Measurements from ENCODE around the gene CAPN15. TPM values are rescaled to one million over a fixed set of nuclear protein-coding genes. Genes with fewer than 3 reads are reported as not detected.

The CAPN15 gene
- total RNA-seq, 1 experiment from 2014 or later: 76.4 TPM

GRCh38 chr16:574021-574760 lies 46.7 kb downstream of the CAPN15 start:
- H2BK5ac ChIP-seq (ENCODE audit: insufficient read length, low read length): no peak overlapping the region
- no peak overlapping the region for H4K91ac ChIP-seq (ENCODE audit: insufficient read length, low read depth, low read length)

More at GRCh38 chr16:574021-574760, 46.7 kb downstream of the CAPN15 start:
- Histone ChIP-seq H4K8ac (replicated peaks; ENCODE audit: insufficient read length, low read depth, low read length) (no peak overlapping the region), H3K79me1 (ENCODE audit: insufficient read depth, low read depth, low read length, poor library complexity, severe bottlenecking) (no peaks in the 10 kb centered on the region), H3K79me2 (ENCODE audit: insufficient read depth, low read length) (no peaks in the 10 kb centered on the region; the same call in 1 of the 2 replicates), H3K27me3 (ENCODE audit: insufficient read depth, low read length) (no peaks in the 10 kb centered on the region), H3K9me3 (ENCODE audit: control insufficient read depth, low read depth, low read length) (no peaks in the 10 kb centered on the region), H3K23me2 (ENCODE audit: insufficient read length, low read depth, low read length, poor library complexity, severe bottlenecking) (peaks cover 5% of the 10 kb centered on the region), H3K27ac (ENCODE audit: insufficient read length, low read depth, low read length) (no peak overlapping the region), H2BK15ac (ENCODE audit: low read depth, low read length) (no peak overlapping the region), H3K4ac (ENCODE audit: low read depth, low read length) (no peak overlapping the region), H3K23ac (ENCODE audit: insufficient read length, low read depth, low read length) (no peak overlapping the region), H2AFZ (ENCODE audit: low read length) (no peak overlapping the region), H3K14ac (ENCODE audit: insufficient read depth, low read length) (no peak overlapping the region; the same call in 1 of the 2 replicates), H2BK120ac (ENCODE audit: low read depth, low read length, poor library complexity, severe bottlenecking) (no peak overlapping the region), H3T11ph (ENCODE audit: low read length) (no peak overlapping the region), H2BK20ac (ENCODE audit: low read depth, low read length, poor library complexity, severe bottlenecking) (no peak overlapping the region), H3K18ac (ENCODE audit: insufficient read length, low read depth, low read length) (no peak overlapping the region), H2BK12ac (ENCODE audit: insufficient read length, low read depth, low read length) (no peak overlapping the region), H3K56ac (ENCODE audit: insufficient read length, low read depth, low read length) (no peak overlapping the region), H3K4me2 (ENCODE audit: insufficient read depth, insufficient read length, low read length) (no peak overlapping the region), H2AK5ac (ENCODE audit: insufficient read length, low read length) (no peak overlapping the region), H4K5ac (ENCODE audit: insufficient read length, low read depth, low read length) (no peak overlapping the region), H3K9ac (ENCODE audit: extremely low read depth, insufficient read length, low read length) (no peak overlapping the region), H3K4me1 (ENCODE audit: insufficient read depth, low read length) (no peaks in the 10 kb centered on the region), H4K20me1 (ENCODE audit: control insufficient read depth, insufficient read depth, insufficient read length) (no peaks in the 10 kb centered on the region)
- peaks cover 9 to 24% of the 10 kb centered on the region in 2 experiments for H3K4me1 Mint-ChIP-seq
- no peak for DNase-seq
- H3K4me3 Mint-ChIP-seq: no peak overlapping the region
- H3K36me3 Mint-ChIP-seq (ENCODE audit: insufficient read depth in 1 of 3, low read depth in 3 of 3): peaks cover 0 to 4% (median 3%) of the 10 kb centered on the region in 3 experiments; a peak in 4 of 7 replicates
- no peak overlapping the region for H3K27ac Mint-ChIP-seq
- peaks cover under 1% of the 10 kb centered on the region; the same call in 1 of the 2 replicates for H3K27me3 Mint-ChIP-seq (ENCODE audit: low read depth)
- no CpG with 5 or more reads among the region's 46 CpGs for WGBS (ENCODE audit: extremely low coverage, insufficient read length, low lambda C conversion rate)
- TF ChIP-seq, protein P1, sequence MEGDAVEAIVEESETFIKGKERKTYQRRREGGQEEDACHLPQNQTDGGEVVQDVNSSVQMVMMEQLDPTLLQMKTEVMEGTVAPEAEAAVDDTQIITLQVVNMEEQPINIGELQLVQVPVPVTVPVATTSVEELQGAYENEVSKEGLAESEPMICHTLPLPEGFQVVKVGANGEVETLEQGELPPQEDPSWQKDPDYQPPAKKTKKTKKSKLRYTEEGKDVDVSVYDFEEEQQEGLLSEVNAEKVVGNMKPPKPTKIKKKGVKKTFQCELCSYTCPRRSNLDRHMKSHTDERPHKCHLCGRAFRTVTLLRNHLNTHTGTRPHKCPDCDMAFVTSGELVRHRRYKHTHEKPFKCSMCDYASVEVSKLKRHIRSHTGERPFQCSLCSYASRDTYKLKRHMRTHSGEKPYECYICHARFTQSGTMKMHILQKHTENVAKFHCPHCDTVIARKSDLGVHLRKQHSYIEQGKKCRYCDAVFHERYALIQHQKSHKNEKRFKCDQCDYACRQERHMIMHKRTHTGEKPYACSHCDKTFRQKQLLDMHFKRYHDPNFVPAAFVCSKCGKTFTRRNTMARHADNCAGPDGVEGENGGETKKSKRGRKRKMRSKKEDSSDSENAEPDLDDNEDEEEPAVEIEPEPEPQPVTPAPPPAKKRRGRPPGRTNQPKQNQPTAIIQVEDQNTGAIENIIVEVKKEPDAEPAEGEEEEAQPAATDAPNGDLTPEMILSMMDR (conservative IDR thresholded peaks at IDR 0.05): no peak
- no peaks in the 10 kb centered on the region for H3K9me3 Mint-ChIP-seq

Data from H9 (cell line).